Nephron progenitor cell (in vitro differentiated cells): ENCODE results near the gene MPP4.

Experiments
- DNase-seq: peaks from one replicate; pipeline ENCODE4 v3.0.0; 2021
- H3K27ac Mint-ChIP-seq: 2 replicates; pipeline ENCODE4 v1.8.0; 2021; ENCODE audit warnings: mild to moderate bottlenecking, moderate library complexity, mixed read lengths
- H3K27me3 Mint-ChIP-seq: 2 replicates; pipeline ENCODE4 v1.8.0; 2021; ENCODE audit warnings: mild to moderate bottlenecking, low read depth, mixed read lengths; ENCODE audit not compliant: poor library complexity
- H3K36me3 Mint-ChIP-seq: 2 replicates; pipeline ENCODE4 v1.8.0; 2021; ENCODE audit warnings: low read depth, mixed read lengths
- H3K4me1 Mint-ChIP-seq: 2 replicates; pipeline ENCODE4 v1.8.0; 2021; ENCODE audit warnings: mixed read lengths
- H3K4me3 Mint-ChIP-seq: 2 replicates; pipeline ENCODE4 v1.8.0; 2021; ENCODE audit warnings: mild to moderate bottlenecking, moderate library complexity, mixed read lengths
- H3K9me3 Mint-ChIP-seq: 2 replicates; pipeline ENCODE4 v1.8.0; 2021; ENCODE audit warnings: mild to moderate bottlenecking, moderate library complexity, mixed read lengths
- CTCF ChIP-seq: fragments of 200-600 bp; sonication (generic); IDR thresholded peaks from 2 replicates; pipeline ENCODE4 v1.5.0; 2021; ENCODE audit warnings: antibody characterized with exemption

MPP4 gene

GRCh38 chr2:201622306-201622970, 76.0 kb downstream of the MPP4 start:
- Mint-ChIP-seq H3K27me3 (no peaks in the 10 kb centered on the region), H3K36me3 (peaks cover 53% of the 10 kb centered on the region), H3K4me1 (no peaks in the 10 kb centered on the region), H3K27ac (no peak overlapping the region), H3K9me3 (peaks cover 2% of the 10 kb centered on the region), H3K4me3 (no peak overlapping the region)
- DNase-seq = no peak
- no peak for TF ChIP-seq CTCF

GRCh38 chr2:201621293-201621999, 77.0 kb downstream of the MPP4 start:
- no peak overlapping the region for H3K27ac Mint-ChIP-seq
- peaks cover 11% of the 10 kb centered on the region for H3K9me3 Mint-ChIP-seq
- peaks cover 5% of the 10 kb centered on the region for H3K27me3 Mint-ChIP-seq
- H3K4me3 Mint-ChIP-seq = no peak overlapping the region
- H3K36me3 Mint-ChIP-seq = peaks cover 44% of the 10 kb centered on the region
- no peak for TF ChIP-seq CTCF
- DNase-seq = no peak
- no peaks in the 10 kb centered on the region for H3K4me1 Mint-ChIP-seq

GRCh38 chr2:201618744-201619662, 79.4 kb downstream of the MPP4 start:
- Mint-ChIP-seq H3K4me3 (no peak overlapping the region), H3K4me1 (no peaks in the 10 kb centered on the region), H3K36me3 (peaks cover 25% of the 10 kb centered on the region), H3K27ac (no peak overlapping the region), H3K9me3 (peaks cover 12% of the 10 kb centered on the region), H3K27me3 (peaks cover 9% of the 10 kb centered on the region)
- no peak for DNase-seq
- TF ChIP-seq CTCF = no peak

GRCh38 chr2:201608021-201608420, 90.4 kb downstream of the MPP4 start:
- no peak for DNase-seq
- H3K27me3 Mint-ChIP-seq = peaks cover 19% of the 10 kb centered on the region
- H3K9me3 Mint-ChIP-seq = peaks cover 29% of the 10 kb centered on the region
- no peak overlapping the region for H3K27ac Mint-ChIP-seq
- H3K4me1 Mint-ChIP-seq = no peaks in the 10 kb centered on the region
- no peak for TF ChIP-seq CTCF
- no peak overlapping the region for H3K4me3 Mint-ChIP-seq
- H3K36me3 Mint-ChIP-seq = no peaks in the 10 kb centered on the region

- DNase-seq = no peak
- Mint-ChIP-seq H3K4me3 (no peak overlapping the region), H3K36me3 (no peaks in the 10 kb centered on the region), H3K9me3 (peaks cover 29% of the 10 kb centered on the region), H3K27me3 (peaks cover 19% of the 10 kb centered on the region), H3K4me1 (no peaks in the 10 kb centered on the region), H3K27ac (no peak overlapping the region)
- no peak for TF ChIP-seq CTCF
Observed at GRCh38 chr2:201607568-201607967, 90.9 kb downstream of the MPP4 start.
